Parathyroid adenoma (tissue), 2 donors: ENCODE results near the gene FLT3LG.
"Not testable (repeated sequence)": the region's sequence is repeated elsewhere in the genome, so short reads cannot be mapped to it uniquely, and the experiment has no call there.

Experiments used
- H2AFZ ChIP-seq: fragments of 300-600 bp; sonication (generic); one replicate; pipeline ENCODE4 v1.7.0; 2017; ENCODE audit warnings: antibody characterized with exemption, mild to moderate bottlenecking
- H3K27ac ChIP-seq: fragments of 300-600 bp; sonication (generic); one replicate; pipeline ENCODE4 v1.7.0; 2017
- H3K27me3 ChIP-seq: fragments of 300-600 bp; sonication (generic); one replicate; pipeline ENCODE4 v1.7.0; 2017; ENCODE audit warnings: low read length; ENCODE audit not compliant: control insufficient read depth, insufficient read depth
- H3K36me3 ChIP-seq: fragments of 300-600 bp; sonication (generic); one replicate; pipeline ENCODE4 v1.7.0; 2017; ENCODE audit warnings: low read length; ENCODE audit not compliant: control insufficient read depth, insufficient read depth
- H3K4me1 ChIP-seq: fragments of 300-600 bp; sonication (generic); one replicate; pipeline ENCODE4 v1.7.0; 2017; ENCODE audit warnings: control low read depth
- H3K4me2 ChIP-seq: fragments of 300-600 bp; sonication (generic); one replicate; pipeline ENCODE4 v1.7.0; 2017; ENCODE audit warnings: low read length
- H3K4me3 ChIP-seq: fragments of 300-600 bp; sonication (generic); one replicate; pipeline ENCODE4 v1.7.0; 2017; ENCODE audit warnings: low read depth, low read length
- H3K79me2 ChIP-seq: fragments of 300-600 bp; sonication (generic); one replicate; pipeline ENCODE4 v1.7.0; 2017; ENCODE audit warnings: control low read depth
- H3K9ac ChIP-seq: fragments of 300-600 bp; sonication (generic); one replicate; pipeline ENCODE4 v1.7.0; 2017; ENCODE audit warnings: mild to moderate bottlenecking
- H3K9me3 ChIP-seq: fragments of 300-600 bp; sonication (generic); one replicate; pipeline ENCODE4 v1.7.0; 2017; ENCODE audit warnings: low read length; ENCODE audit not compliant: control insufficient read depth
- CTCF ChIP-seq: fragments of 300-600 bp; sonication (generic); IDR thresholded peaks from one replicate; pipeline ENCODE4 v1.7.0; 2017; ENCODE audit warnings: antibody characterized with exemption, mild to moderate bottlenecking
- donor health status: primary hyperparathyroidism.

Gene FLT3LG

GRCh38 chr19:49442771-49443365 lies 31.1 kb upstream of the FLT3LG start:
- no peaks in the 10 kb centered on the region for H3K79me2 ChIP-seq

GRCh38 chr19:49443366-49444099 lies 30.5 kb upstream of the FLT3LG start:
- Histone ChIP-seq H3K9ac (no peak overlapping the region), H3K27ac (peak overlapping the region; percentile 67), H3K4me1 (no peaks in the 10 kb centered on the region), H2AFZ (peak overlapping the region; percentile 86), H3K9me3 (no peaks in the 10 kb centered on the region), H3K27me3 (peaks cover 4% of the 10 kb centered on the region), H3K4me2 (peak overlapping the region; percentile 97), H3K79me2 (no peaks in the 10 kb centered on the region), H3K4me3 (peak overlapping the region; percentile 91), H3K36me3 (no peaks in the 10 kb centered on the region)
- peak; percentile 76 for TF ChIP-seq CTCF

More at GRCh38 chr19:49442771-49443365, 31.1 kb upstream of the FLT3LG start:
- Histone ChIP-seq H3K27ac (peak overlapping the region; percentile 67), H3K9ac (no peak overlapping the region), H3K36me3 (no peaks in the 10 kb centered on the region), H3K27me3 (peaks cover 4% of the 10 kb centered on the region), H3K4me3 (peak overlapping the region; percentile 91), H2AFZ (peak overlapping the region; percentile 86), H3K4me2 (peak overlapping the region; percentile 97), H3K9me3 (no peaks in the 10 kb centered on the region), H3K4me1 (no peaks in the 10 kb centered on the region)
- TF ChIP-seq CTCF, result no peak

DNA sequence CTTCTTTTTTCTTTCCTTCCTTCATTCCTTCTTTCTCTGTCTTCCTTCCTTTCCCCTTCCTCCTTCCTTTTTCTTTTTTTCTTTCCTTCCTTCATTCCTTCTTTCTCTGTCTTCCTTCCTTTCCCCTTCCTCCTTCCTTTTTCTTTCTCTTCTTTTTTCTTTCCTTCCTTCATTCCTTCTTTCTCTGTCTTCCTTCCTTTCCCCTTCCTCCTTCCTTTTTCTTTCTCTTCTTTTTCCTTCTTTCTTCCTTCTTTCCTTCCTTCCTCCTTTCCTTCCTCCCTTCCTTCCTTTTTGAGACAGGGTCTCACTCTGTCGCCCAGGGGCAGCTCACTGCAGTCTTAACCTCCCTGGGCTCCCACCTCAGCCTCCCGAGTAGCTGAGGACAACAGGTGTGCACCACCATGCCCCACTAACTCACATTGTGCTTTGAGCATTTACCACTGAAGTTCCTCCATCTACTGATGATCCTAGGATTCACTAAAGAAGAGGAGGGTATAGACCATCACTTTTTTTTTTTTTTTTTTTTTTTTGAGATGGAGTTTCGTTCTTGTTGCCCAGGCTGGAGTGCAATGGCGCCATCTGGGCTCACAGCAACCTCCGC lies 29.8 kb upstream of the FLT3LG start:
- peak overlapping the region; percentile 86 for H2AFZ ChIP-seq
- not testable (repeated sequence) for H3K27me3 ChIP-seq, H3K4me1 ChIP-seq, H3K4me3 ChIP-seq, H3K36me3 ChIP-seq, H3K27ac ChIP-seq, H3K9ac ChIP-seq, H3K9me3 ChIP-seq, H3K79me2 ChIP-seq
- H3K4me2 ChIP-seq, result peak overlapping the region; percentile 97

DNA sequence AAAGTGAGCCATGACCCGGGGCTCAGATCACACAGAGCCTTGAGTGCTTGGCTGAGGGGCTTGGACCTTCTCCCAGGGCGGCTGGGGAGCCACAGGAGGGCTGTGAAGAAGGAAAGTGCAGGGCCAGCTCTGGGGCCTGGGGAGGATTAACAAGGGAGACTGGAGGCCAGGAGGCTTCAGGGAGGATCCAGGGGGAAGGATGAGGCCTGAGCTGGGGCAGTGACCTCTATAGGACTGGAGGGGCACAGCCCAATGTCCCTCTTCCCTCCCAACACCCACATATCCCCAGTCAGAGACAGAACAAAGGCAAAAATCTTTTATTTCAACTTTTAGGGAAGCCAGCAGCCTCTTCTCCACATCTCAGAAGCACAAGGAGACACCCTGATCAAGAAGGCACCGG lies 28.0 kb upstream of the FLT3LG start:
- no peak for TF ChIP-seq CTCF
- Histone ChIP-seq H3K27me3 (no peaks in the 10 kb centered on the region), H3K36me3 (no peaks in the 10 kb centered on the region), H3K4me2 (no peak overlapping the region), H3K9me3 (no peaks in the 10 kb centered on the region), H3K4me3 (no peak overlapping the region), H3K27ac (no peak overlapping the region), H2AFZ (no peak overlapping the region), H3K9ac (no peak overlapping the region), H3K79me2 (no peaks in the 10 kb centered on the region), H3K4me1 (no peaks in the 10 kb centered on the region)

DNA sequence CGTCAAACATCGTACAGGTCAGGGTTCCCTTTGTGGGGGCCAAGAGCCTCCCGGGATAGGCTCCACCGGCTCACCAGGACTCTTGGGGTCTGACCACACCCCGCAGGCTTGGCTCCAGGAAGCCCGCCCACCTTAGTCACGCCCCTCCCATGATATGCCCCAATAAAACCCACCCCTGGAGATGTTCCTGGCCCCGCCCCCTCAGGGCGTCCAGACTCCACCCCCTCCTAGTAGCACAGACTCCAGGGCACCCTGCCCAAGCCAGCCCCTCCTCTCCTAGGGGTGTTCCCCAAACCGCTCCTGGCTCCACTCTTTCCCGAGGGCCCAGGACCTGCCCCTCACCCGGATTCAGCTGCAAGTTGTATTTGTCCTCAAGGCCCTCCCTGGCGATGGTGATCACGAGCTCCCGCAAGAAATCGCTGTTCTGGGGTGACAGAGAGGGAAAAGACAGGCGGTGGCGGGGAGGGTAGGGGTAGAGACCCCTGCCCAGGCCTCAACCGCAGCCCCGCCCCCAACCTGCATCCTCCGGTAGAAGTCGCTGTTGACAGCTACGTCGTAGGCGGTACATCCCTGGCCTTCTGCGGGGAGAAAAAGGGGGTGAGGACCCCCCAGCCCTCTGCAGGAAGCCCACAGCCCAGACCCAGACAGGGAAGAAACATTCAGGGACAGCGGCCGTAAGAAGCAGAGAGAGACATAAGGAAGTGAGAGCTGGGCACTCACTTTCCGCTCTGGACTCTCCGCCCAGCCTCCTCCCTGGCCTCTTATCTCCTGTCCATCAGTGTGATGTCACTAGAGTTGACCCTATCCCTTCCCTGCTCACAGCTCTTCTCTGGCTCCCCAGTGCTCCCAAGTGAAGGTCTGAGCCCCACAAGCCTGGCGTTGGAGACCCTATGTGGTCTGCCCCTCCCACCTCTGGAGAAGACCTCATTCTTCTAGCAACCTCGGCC lies 26.3 kb upstream of the FLT3LG start:
- no peak overlapping the region for H3K27ac ChIP-seq

More for the DNA sequence above, 26.3 kb upstream of the FLT3LG start:
- Histone ChIP-seq H3K9ac (no peak overlapping the region), H3K36me3 (no peaks in the 10 kb centered on the region), H3K4me2 (no peak overlapping the region), H2AFZ (no peak overlapping the region), H3K9me3 (no peaks in the 10 kb centered on the region), H3K4me3 (no peak overlapping the region), H3K27me3 (no peaks in the 10 kb centered on the region), H3K4me1 (no peaks in the 10 kb centered on the region), H3K79me2 (no peaks in the 10 kb centered on the region)
- TF ChIP-seq CTCF, result no peak
